ENCODE results near the gene SEPTIN10. TPM values are rescaled to one million over a fixed set of nuclear protein-coding genes. Genes with fewer than 3 reads are reported as not detected.
"Not testable (repeated sequence)": the region's sequence is repeated elsewhere in the genome, so short reads cannot be mapped to it uniquely, and the experiment has no call there.

The SEPTIN10 gene
- total RNA-seq, 1 donor from 2014 or later, result 107 TPM

GRCh38 chr2:109542384-109542783 is 71.4 kb downstream of the SEPTIN10 start:
- intact Hi-C loops (cut with DNase I), result no loop called here
- Histone ChIP-seq H3K27me3 (no peaks in the 10 kb centered on the region), H3K36me3 (no peaks in the 10 kb centered on the region), H3K4me3 (no peak overlapping the region), H3K4me1 (no peaks in the 10 kb centered on the region), H3K27ac (no peak overlapping the region), H3K9me3 (no peaks in the 10 kb centered on the region)
- DNase-seq (ENCODE audit: extremely low spot score in 2 of 2), result no peak
- TF ChIP-seq POLR2AphosphoS5 (IDR thresholded peaks at IDR 0.05; ENCODE audit: insufficient read depth in 1 of 2, low read depth in 1 of 2) (no peak), POLR2A (IDR thresholded peaks at IDR 0.05) (no peak)

GRCh38 chr2:109538546-109538945 is 75.2 kb downstream of the SEPTIN10 start:
- DNase-seq (ENCODE audit: extremely low spot score in 2 of 2), result no peak
- H3K27me3 ChIP-seq, result no peaks in the 10 kb centered on the region
- no peaks in the 10 kb centered on the region for H3K9me3 ChIP-seq
- H3K4me3 ChIP-seq, result no peak overlapping the region
- H3K27ac ChIP-seq, result no peak overlapping the region
- no peaks in the 10 kb centered on the region for H3K4me1 ChIP-seq
- H3K36me3 ChIP-seq, result no peaks in the 10 kb centered on the region
- intact Hi-C loops (cut with DNase I), result no loop called here
- TF ChIP-seq POLR2A (IDR thresholded peaks at IDR 0.05), result no peak
- no peak for TF ChIP-seq POLR2AphosphoS5 (IDR thresholded peaks at IDR 0.05; ENCODE audit: insufficient read depth in 1 of 2, low read depth in 1 of 2)
- TF ChIP-seq CTCF (IDR thresholded peaks at IDR 0.05), result no peak

- Histone ChIP-seq H3K27me3 (no peaks in the 10 kb centered on the region), H3K36me3 (no peaks in the 10 kb centered on the region), H3K4me3 (no peak overlapping the region), H3K4me1 (no peaks in the 10 kb centered on the region), H3K9me3 (no peaks in the 10 kb centered on the region), H3K27ac (no peak overlapping the region)
- no peak for TF ChIP-seq POLR2AphosphoS5 (IDR thresholded peaks at IDR 0.05; ENCODE audit: insufficient read depth in 1 of 2, low read depth in 1 of 2)
- no peak for TF ChIP-seq POLR2A (IDR thresholded peaks at IDR 0.05)
- TF ChIP-seq CTCF (IDR thresholded peaks at IDR 0.05), result no peak
- intact Hi-C loops (cut with DNase I), result no loop called here
- DNase-seq (ENCODE audit: extremely low spot score in 2 of 2), result no peak
Observed at GRCh38 chr2:109537565-109538222, 76.1 kb downstream of the SEPTIN10 start.

- H3K4me1 ChIP-seq; H3K4me3 ChIP-seq; H3K36me3 ChIP-seq; DNase-seq (ENCODE audit: extremely low spot score in 2 of 2); H3K9me3 ChIP-seq; H3K27me3 ChIP-seq; H3K27ac ChIP-seq; intact Hi-C loops (cut with DNase I): not testable (repeated sequence)
Observed at GRCh38 chr2:109536556-109536955, 77.2 kb downstream of the SEPTIN10 start.

- no peak overlapping the region for H3K4me3 ChIP-seq
- H3K9me3 ChIP-seq, result no peaks in the 10 kb centered on the region
- TF ChIP-seq CTCF (IDR thresholded peaks at IDR 0.05) (no peak), POLR2AphosphoS5 (IDR thresholded peaks at IDR 0.05; ENCODE audit: insufficient read depth in 1 of 2, low read depth in 1 of 2) (no peak), POLR2A (IDR thresholded peaks at IDR 0.05) (no peak)
- no peaks in the 10 kb centered on the region for H3K27me3 ChIP-seq
- H3K4me1 ChIP-seq, result peaks cover 7% of the 10 kb centered on the region
- H3K36me3 ChIP-seq, result no peaks in the 10 kb centered on the region
- H3K27ac ChIP-seq, result no peak overlapping the region
- intact Hi-C loops (cut with DNase I), result no loop called here
- no peak for DNase-seq (ENCODE audit: extremely low spot score in 2 of 2)
Observed at GRCh38 chr2:109535217-109535946, 78.4 kb downstream of the SEPTIN10 start.

- Histone ChIP-seq H3K9me3 (no peaks in the 10 kb centered on the region), H3K4me3 (no peak overlapping the region), H3K27me3 (no peaks in the 10 kb centered on the region), H3K4me1 (peaks cover 7% of the 10 kb centered on the region), H3K36me3 (no peaks in the 10 kb centered on the region), H3K27ac (no peak overlapping the region)
- no peak for TF ChIP-seq POLR2A (IDR thresholded peaks at IDR 0.05)
- TF ChIP-seq POLR2AphosphoS5 (IDR thresholded peaks at IDR 0.05; ENCODE audit: insufficient read depth in 1 of 2, low read depth in 1 of 2), result no peak
- TF ChIP-seq CTCF (IDR thresholded peaks at IDR 0.05), result no peak
- intact Hi-C loops (cut with DNase I), result no loop called here
- DNase-seq (ENCODE audit: extremely low spot score in 2 of 2), result peak in 1 of 2 donors; percentile 79
Observed at GRCh38 chr2:109533823-109534222, 79.9 kb downstream of the SEPTIN10 start.

All from vagina (tissue), 2 donors.